HG03521 (cell line): Measurements from ENCODE around the gene ZDHHC8.

ENCODE experiments used
- ATAC-seq: cut with Tn5 transposase; IDR thresholded peaks from one replicate; pipeline ENCODE4 v1.9.1; 2021; ENCODE audit warnings: mild to moderate bottlenecking, moderate library complexity; ENCODE audit not compliant: unreplicated experiment

ZDHHC8 gene

DNA sequence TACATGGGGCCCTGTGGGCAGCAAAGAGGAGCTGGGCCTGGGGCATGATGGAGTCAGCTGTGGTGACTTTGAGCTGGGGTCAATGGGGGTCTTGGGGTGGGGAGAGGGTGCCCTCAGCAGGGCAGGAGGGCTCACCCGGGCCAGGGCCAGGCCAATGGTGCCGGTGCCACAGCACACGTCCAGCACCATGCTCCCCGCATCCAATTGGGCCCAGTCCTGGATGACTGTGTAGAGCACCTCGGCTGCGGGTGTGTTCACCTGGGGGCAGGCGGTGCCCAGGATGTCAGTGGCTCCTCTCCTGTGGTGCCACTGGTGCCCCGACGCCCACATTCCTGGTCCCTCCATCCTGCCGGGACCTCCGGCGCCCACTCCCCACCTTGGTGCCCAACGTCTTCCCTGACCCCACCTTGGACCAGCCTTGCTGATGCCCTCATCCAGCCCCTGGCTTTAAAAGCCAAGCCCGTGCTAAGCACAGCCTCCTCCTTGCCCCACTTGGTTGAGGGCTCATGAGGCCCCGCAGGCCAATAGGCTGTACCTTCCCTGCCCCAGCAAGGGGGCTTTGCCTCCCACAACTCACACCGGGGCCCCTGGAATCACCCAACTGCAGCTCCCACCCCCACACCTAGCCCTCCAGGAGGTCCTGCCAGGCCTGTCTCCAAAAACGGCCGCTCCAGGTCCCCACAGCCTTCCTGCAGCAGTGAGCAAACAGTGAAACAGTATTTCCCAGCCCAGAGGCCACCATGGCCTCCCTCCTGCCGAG, 17.9 kb upstream of the ZDHHC8 start:
- no peak for ATAC-seq

DNA sequence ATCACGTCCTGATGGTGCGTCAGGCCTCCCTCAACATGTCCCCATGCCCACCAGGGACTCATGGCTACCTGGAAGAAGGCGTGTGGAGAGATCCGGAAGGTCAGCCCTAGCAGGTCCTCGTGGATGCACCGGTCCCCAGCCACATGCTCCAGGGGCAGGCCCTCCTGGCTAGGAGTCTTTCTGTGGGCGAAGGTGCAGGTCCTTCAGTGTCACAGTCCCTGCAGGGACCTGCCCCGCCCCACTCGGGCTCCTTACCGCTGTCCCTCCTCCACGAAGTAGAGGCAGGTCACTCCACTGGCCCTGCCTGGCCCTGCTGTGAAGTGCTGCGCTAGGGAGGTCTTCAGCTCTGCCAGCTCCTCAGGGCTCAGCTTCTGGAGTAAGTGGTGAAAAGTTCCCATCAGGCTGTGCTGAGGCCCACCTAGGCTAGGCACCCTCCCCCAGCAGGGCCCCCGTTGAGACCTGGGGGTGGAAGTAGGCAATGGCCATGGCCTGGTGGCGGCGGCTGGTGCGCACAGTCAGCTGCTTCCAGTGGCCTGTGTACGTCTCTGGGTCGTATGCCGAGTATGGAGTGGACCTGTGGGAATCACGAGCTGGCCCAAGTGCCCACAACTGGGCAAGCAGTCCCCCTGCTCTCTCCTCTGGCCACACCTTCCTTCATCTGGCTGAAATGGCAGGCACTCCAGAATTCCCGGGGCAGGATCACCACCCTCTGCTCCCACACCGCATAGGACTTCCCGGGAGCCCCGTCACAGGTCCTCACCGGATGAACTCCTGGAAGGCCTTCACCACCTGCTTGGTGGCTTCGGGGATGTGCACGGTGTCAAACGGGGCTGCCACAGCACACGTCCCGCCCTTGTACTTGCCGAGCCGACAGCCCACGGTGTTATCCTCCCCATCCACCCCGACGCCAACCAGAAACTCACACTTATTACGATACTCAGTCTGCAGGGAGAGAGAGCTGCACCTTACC, 16.8 kb upstream of the ZDHHC8 start:
- ATAC-seq = no peak

DNA sequence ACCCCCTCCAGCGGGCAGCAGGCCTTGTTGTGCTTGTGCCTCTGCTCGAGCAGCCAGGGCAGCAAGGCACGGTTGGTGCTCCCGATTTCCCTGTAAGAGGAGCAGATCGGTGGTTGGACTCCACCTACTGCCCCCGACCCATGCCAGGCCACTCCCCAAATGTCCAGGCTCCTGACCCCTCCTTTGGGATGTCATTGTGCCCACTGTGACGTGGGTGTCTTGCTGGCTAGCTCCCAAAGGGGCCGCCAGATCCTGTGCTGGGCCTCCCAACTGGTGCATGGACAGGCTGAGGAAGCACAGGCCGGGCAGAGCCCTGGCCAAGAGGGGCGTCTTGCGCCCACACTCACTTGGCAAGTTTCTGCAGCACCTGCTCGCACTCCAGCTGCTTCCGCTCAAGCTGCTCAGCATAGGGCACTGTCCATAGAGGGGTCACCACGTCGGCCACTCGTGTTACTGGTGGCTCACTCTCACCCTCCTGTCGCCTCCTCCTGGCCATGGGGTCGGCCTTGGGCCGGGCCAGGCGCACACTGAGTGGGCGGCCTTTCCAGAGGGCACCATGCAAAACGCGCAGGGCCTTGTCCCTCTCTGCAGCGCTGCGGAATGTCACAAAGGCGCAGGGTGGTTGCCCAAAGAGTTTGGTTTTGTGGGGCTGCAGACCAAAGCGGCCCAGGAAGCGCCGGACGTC, 15.8 kb upstream of the ZDHHC8 start, which contains the start of gene RANBP1:
RANBP1 (plus strand) TSS at position 414 of the 685 bp plus-strand sequence; CDS start at position 495, 81 bp downstream.
- no peak for ATAC-seq

DNA sequence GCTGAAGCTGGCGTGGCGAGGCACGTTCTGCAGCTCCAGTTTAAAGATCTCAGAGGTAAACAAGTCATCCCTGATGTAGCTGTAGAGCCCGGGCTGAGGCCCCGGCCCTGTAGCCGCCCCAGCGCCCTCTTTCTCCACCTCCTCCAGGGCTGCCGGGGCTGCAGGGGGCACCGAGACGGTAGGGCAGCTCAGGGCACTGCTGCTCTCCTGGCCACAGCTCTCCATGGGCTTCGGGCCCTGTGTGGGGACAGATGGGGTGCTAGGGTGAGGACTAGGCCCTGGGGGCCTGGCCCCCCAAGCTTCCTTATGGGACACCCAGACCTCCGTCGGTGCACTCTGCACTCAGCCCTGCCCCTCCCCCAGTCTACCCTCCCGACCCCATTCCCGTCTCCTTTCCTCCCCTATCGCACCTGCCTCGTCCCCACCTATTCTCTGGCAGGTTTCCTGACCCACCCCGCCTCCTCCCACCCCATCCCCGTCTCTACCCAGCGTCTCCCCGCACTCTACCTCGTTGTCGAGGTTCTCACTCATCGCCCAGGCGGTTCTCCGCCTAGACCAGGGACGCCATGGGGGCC, 15.1 kb upstream of the ZDHHC8 start:
- ATAC-seq = no peak

DNA sequence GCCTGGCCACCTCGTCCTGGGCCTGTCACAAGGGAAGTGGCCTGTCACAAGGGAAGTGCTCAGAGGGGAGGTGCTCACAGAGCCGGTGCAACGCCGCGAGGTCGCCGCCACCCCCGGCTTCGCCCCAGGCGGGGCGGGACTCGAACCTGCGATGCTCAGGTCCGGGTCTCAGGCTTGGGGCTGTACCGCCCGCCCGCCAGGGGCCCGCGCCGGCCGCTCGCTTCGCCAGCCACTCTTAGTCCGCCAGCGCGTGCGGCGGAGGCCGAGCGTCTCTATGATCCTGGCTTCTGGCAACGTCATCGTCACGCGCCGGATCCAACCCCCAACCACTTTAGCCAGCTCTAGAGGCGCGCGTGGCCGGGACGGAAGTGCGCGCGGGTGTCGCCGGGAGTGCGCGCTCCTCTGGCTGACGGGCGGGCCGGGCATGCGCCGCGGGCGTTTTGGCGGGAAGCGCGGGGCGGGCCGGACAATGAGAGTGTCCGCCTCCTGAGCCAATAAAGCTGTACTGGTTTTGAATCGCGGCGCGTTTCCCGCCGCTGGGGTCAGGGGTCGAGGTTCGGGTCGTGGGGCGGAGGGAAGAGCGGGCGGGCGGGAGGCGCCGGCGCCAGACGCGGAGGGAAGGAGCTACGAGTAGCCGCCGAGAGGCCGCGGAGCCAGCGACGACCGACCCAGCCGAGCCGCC, 14.5 kb upstream of the ZDHHC8 start, which contains the start of gene TRMT2A:
TRMT2A (minus strand) TSS at position 276 of the 682 bp plus-strand sequence. CDS start 320 bp downstream, outside the sequence.
- peak; percentile 75 for ATAC-seq

DNA sequence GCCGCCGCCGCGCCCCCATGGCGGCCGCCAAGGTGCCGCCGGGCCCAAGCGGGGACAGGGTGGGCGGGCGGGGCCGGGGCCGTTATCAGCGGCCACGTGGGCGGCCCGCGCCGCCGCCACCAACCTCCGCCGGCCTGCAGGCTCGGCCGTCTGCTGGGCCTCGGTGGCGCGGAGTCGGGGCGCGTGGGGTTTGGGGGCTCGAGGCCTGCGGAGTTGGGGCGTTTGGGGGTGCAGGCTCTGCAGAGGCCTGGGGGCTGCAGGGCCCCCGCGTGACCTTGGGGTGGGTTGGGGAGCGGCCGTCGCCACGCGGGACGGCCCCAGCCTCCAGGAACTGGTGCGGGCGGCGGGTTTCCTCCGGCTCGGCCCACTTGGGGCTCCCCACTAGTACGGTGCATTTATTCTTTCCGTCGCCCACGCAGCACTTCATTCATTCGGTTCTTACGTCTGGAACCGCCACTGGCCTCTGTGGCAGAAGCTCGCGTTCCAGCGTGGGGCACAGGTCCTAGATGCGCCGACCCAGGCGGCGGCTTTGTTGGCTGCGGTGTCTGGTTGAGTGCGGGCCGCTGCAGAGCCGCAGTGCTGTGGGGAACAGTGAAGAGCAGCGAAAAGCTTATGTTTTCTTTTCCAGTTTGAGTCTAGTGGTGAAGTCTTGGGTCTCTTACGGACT, 13.8 kb upstream of the ZDHHC8 start:
- ATAC-seq = peak; percentile 22

DNA sequence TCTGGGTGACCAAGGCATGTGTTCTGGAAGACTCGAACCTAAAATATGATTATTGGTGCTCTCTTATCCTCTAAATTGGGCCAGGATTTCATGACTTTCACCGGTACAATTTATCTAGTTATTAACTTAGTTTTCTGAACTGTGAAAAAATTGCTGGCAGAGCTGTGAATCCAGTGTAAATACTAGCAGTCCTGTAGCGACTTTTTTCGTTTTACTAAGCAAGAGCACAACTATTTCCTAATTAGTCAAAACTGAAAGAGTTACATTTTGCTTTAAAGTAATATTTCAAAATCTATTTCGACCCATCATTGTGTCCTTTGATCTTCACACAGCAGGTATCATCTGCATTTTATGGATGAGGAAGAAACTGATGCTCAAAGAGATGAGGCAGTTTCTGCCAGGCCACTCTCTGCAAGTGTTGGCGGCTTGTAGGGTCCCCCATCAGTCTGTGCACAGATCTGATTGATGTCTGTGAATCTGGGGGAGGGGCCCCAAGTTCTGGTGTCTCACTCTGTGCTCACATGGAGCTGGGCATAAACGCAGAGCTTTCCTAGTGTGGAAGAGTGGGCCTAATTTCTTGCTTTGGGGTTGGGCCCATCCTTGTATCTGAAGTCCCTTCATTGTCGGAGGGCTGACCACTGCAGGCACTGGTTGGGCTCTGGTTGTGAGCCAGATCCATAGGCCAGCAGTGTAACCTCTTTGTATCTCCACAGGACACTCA, 13.1 kb upstream of the ZDHHC8 start:
- no peak for ATAC-seq

DNA sequence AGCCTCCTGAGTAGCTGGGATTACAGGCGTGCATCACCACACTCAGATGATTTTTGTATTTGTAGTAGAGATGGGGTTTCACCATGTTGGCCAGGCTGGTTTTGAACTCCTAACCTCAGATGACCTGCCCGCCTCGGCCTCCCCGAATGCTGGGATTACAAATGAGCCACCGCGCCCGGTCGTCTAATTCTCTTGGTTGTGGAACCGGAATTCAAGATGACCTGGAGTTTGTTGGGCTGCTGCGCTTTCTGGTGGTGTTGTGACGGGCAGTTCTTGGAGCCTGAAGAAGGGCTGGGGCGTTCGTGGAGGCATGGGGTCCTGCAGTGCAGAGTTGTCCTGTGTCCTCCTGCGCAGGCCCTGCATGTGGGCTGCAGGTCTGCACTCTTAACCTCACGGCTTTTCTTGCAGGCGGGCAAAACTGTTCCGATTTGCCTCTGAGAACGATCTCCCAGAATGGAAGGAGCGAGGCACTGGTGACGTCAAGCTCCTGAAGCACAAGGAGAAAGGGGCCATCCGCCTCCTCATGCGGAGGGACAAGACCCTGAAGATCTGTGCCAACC, 9.7 kb upstream of the ZDHHC8 start:
- ATAC-seq = no peak

DNA sequence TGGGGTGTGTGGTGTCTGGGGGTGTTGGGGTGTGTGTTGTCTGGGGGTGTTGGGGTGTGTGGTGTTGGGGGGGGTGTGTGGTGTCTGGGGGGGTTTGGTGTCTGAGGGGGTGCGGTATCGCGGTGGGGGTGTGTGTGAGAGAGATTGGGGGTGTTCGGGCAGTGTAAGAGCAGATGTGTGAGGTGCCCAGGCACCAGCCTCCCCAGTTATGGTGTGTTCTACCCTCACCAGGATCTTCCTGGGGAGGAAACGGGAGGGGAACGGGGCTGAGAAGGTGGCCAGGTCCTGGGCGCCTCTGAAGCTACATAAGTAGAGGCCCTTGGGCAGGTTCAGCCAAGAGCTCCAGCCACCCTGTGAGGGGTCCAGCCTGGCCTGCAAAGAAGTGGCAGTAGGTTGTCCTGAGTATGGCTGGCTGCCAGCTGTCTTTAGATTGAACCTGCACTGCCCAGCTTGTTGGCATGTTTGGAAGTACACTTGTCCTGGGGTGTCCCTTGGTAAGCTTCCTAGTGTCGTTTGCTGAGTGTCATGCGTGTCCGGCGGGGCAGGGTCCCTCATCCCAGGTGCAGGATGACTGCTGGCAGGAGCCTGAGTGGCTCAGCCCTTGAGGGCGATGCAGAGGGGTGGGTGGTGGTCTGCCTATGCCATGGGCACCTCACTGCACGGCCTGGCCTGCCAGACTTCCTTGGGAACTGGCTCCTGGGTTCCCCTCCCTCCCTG, 8.1 kb upstream of the ZDHHC8 start:
- ATAC-seq = no peak

DNA sequence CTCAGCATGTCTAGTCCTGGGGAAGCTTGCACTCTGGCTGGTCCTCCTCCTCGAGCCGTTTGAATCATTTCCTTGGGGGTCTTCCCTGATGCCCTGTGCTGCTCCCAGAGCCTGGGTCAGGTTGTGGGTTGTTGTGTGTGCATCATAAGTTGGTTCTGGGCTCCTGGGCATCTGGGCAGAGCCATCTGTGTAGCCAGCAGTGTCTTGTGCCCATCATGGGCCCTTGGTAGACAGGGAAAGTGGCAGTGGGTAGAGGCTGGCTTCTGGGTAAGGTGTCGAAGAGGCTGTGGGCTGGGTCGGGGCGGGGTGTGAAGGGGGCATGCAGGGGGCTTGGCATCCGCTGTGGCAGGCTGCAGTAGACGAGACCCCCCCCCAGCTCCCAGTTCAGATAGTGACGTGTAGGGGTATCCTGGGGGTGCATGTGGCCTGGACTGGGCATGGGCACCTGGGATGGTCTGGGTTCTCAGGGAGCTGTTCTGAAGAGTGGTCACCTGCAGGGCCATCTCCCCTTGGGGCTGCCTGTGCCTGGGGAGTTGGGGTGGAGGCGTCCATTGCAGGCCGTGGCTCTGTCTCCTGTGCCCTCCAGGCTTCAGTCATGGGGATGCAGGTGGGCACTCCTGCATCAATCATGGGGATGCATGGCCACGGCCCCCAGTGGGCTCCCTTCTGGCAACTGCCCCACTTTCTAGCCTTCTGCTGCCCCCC, 7.4 kb upstream of the ZDHHC8 start:
- no peak for ATAC-seq

DNA sequence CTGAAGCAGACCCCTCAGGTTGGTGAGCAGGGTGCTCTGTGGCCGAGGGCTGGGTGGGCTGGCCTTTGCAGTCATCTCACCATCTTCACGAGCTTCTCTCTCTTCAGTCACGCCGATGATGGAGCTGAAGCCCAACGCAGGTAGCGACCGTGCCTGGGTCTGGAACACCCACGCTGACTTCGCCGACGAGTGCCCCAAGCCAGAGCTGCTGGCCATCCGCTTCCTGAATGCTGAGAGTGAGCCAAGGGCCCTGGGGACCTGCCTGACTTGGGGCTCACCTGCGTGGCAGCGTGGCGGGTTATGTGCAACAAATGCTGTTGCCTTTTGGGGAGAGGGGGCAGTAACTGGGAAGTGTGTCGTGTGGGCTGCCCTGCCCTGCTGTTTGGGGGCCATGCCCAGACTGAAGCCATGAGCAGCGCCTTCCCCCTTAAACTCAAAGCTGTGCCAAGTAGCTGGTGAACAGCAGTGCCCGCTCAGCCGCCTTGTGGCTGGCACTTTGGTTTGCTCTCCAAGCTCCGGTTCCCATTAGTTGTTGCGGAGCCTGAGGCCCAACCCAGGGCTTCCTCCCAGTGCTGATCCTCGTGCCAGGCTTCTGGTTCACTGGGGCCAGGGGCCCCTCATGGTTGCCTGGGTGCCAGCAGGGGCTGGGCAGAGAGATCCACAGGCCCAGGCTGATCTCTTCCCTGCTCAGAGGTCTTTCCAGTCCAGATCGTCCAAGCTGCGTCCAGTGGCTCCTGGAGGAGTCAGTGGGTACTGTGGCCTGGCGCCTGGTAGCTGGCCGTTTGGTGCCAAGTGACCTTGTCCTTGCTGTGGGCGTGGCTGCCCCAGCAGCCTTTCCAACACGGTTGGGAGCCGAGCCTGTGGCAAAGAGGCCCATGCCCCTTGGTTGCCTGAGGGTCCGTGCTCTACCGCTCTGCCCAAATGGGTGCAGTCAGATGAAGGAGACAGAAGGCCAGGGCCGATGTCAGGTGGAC, 6.1 kb upstream of the ZDHHC8 start:
- ATAC-seq = no peak

DNA sequence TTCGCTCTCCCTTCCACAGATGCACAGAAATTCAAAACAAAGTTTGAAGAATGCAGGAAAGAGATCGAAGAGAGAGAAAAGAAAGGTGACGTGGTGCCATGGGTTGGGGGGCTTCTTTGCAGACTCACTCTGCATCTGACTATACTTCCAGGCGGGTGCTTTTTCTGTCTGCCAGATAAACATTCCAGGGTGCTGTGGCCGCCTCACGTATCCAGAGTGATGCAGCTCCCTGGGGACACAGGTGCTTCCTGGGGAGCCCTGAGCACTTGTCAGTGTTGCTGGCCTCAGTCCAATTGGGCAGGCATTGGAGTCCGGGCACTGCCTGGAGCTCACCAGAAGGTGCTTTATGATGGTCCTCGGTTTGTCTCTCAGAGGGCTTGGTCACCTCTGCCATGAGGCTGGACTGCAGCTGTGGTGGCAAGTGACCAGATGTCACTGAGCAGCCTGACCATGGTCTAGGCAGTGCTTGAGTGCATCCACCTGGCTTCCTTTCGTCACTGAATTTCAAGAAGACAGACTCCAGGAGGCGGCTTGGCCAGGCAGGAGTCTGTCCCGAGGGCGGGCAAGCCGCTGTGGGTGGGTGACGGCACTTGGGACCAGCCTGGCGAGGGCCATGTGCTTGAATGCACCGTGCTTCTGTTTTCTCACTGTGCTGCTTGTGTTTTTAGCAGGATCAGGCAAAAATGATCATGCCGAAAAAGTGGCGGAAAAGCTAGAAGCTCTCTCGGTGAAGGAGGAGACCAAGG, 5.1 kb upstream of the ZDHHC8 start:
- ATAC-seq = no peak

DNA sequence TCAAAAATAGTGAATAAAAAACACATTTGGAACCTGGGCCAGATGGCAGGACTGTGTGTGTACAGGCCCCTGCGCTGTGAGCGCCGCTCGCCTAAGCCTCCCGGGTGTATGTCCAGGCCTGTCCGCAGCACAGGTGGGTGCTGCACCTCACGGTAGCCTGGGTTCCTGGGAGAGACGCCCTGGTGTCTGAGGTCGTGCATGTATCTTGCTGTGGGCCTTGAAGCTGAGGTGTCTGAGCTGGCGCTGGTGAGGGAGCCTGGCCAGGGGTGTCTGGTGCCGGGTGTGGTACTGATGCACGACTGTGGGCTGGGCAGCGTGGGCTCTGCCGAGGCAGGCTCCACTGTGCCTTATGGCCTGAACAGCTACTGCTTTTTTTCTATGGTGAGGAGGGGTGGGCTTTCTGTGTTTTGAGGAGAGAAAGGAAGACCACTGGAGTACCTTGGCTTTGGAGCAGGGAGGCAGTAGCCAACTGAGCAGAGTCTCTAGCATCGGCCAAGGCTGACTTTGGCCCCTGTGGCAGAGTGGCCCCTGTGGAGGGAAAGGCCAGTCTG, 4.2 kb upstream of the ZDHHC8 start:
- no peak for ATAC-seq

DNA sequence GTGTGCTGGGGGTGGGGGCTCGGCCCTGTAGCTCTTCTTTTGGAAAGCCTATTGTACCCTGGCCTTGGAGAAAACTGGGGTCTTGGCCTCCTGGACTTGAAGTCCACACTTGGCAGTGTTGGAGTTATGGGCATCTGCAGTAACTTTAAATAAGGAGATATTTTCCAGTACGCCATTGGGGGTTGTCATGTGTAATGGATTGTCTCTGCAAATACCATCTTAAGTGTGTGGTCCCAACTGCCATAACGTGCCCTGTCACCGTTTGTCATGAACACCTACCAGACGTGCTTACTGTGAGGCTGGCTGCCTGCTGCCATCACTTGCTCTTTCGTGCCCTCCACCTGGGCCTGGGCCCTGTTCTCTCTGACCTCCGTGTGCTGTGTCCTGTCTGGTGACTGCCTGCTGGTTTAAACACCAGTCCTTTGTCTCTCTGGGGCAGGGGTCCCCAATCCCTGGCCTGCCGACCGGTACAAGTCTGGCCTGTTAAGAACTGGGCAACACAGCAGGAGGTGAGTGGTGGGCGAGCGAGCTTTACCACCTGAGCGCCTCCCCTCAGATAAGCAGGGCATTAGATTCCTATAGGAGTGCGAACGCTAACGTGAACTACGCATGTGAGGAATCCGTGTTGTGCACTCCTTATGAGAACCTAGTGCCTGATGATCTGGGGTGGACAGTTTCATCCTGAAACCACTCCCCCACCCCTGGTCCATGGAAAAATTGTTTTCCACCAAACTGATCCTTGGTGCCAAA, 3.6 kb upstream of the ZDHHC8 start:
- no peak for ATAC-seq

DNA sequence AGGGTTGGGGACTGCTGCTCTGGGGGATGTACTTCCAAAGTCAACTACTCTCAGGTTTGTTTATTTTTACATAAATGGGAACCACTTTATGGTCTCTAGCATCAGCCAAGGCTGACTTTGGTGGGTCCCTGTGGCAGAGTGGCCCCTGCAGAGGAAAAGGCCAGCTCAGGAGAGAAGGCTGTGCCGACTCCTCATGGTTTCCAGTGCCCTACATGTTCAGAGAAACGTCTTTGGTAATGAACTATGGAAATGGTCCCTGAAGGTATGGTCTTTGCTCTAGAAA, 3.0 kb upstream of the ZDHHC8 start:
- no peak for ATAC-seq
